H9 (cell line): ENCODE data around the gene CDH13. TPM values are rescaled to one million over a fixed set of nuclear protein-coding genes. Genes with fewer than 3 reads are reported as not detected.

Experiments used
- DNase-seq: peaks from one replicate; pipeline ENCODE4 v3.0.0-alpha.2; 2017
- H2AFZ ChIP-seq: one replicate; pipeline ENCODE4 v1.6.1; 2013; ENCODE audit warnings: mild to moderate bottlenecking, low read length, control low read depth, moderate library complexity
- H2AK5ac ChIP-seq: 2 replicates; pipeline ENCODE4 v1.6.1; 2013; ENCODE audit warnings: low read length, control low read depth, mixed read lengths; ENCODE audit not compliant: insufficient read length
- H2BK120ac ChIP-seq: one replicate; pipeline ENCODE4 v1.6.1; 2013; ENCODE audit warnings: low read depth, mild to moderate bottlenecking, low read length, control low read depth, inconsistent platforms; ENCODE audit not compliant: poor library complexity, severe bottlenecking
- H2BK12ac ChIP-seq: 2 replicates; pipeline ENCODE4 v1.6.1; 2013; ENCODE audit warnings: low read length, control low read depth, mixed read lengths, low read depth; ENCODE audit not compliant: insufficient read length
- H2BK15ac ChIP-seq: 2 replicates; pipeline ENCODE4 v1.6.1; 2013; ENCODE audit warnings: low read depth, low read length, control low read depth
- H2BK20ac ChIP-seq: one replicate; pipeline ENCODE4 v1.6.1; 2013; ENCODE audit warnings: low read depth, mild to moderate bottlenecking, low read length, control low read depth, inconsistent platforms; ENCODE audit not compliant: poor library complexity, severe bottlenecking
- H2BK5ac ChIP-seq: 2 replicates; pipeline ENCODE4 v1.6.1; 2013; ENCODE audit warnings: low read length, control low read depth, mixed read lengths; ENCODE audit not compliant: insufficient read length
- H3K14ac ChIP-seq: 2 replicates; pipeline ENCODE4 v1.6.1; 2013; ENCODE audit warnings: low read length, control low read depth; ENCODE audit not compliant: insufficient read depth
- H3K18ac ChIP-seq: 2 replicates; pipeline ENCODE4 v1.6.1; 2013; ENCODE audit warnings: low read depth, mild to moderate bottlenecking, mixed read lengths, low read length, control low read depth; ENCODE audit not compliant: insufficient read length
- H3K23ac ChIP-seq: 2 replicates; pipeline ENCODE4 v1.6.1; 2013; ENCODE audit warnings: low read length, control low read depth, mixed read lengths, low read depth; ENCODE audit not compliant: insufficient read length
- H3K23me2 ChIP-seq: 2 replicates; pipeline ENCODE4 v1.6.1; 2013; ENCODE audit warnings: low read depth, mild to moderate bottlenecking, mixed read lengths, low read length, control low read depth; ENCODE audit not compliant: insufficient read length, poor library complexity, severe bottlenecking
- H3K27ac ChIP-seq: 2 replicates; pipeline ENCODE4 v1.5.1; 2013; ENCODE audit warnings: low read length, control low read depth, mixed read lengths, low read depth; ENCODE audit not compliant: insufficient read length
- H3K27me3 ChIP-seq: 2 replicates; pipeline ENCODE4 v1.6.1; 2013; ENCODE audit warnings: low read length, control low read depth, inconsistent platforms; ENCODE audit not compliant: insufficient read depth
- H3K4ac ChIP-seq: 2 replicates; pipeline ENCODE4 v1.6.1; 2013; ENCODE audit warnings: low read depth, mild to moderate bottlenecking, control low read depth, inconsistent platforms, low read length, moderate library complexity
- H3K4me1 ChIP-seq: 2 replicates; pipeline ENCODE4 v1.6.1; 2013; ENCODE audit warnings: low read length, control low read depth, inconsistent platforms; ENCODE audit not compliant: insufficient read depth
- H3K4me2 ChIP-seq: 2 replicates; pipeline ENCODE4 v1.6.1; 2013; ENCODE audit warnings: low read length, control low read depth, mixed read lengths; ENCODE audit not compliant: insufficient read length, insufficient read depth
- H3K56ac ChIP-seq: 2 replicates; pipeline ENCODE4 v1.6.1; 2013; ENCODE audit warnings: low read depth, mild to moderate bottlenecking, mixed read lengths, low read length, control low read depth; ENCODE audit not compliant: insufficient read length
- H3K79me1 ChIP-seq: 2 replicates; pipeline ENCODE4 v1.6.1; 2013; ENCODE audit warnings: low read depth, mild to moderate bottlenecking, moderate library complexity, low read length, control low read depth, inconsistent platforms; ENCODE audit not compliant: insufficient read depth, poor library complexity, severe bottlenecking
- H3K79me2 ChIP-seq: 2 replicates; pipeline ENCODE4 v1.6.1; 2013; ENCODE audit warnings: low read length, control low read depth, inconsistent platforms; ENCODE audit not compliant: insufficient read depth
- H3K9ac ChIP-seq: 2 replicates; pipeline ENCODE4 v1.6.1; 2013; ENCODE audit warnings: low read length, control low read depth, mixed read lengths; ENCODE audit not compliant: insufficient read length; ENCODE audit errors: extremely low read depth
- H3K9me3 ChIP-seq: one replicate; pipeline ENCODE4 v1.6.1; 2013; ENCODE audit warnings: low read depth, low read length, inconsistent platforms; ENCODE audit not compliant: control insufficient read depth
- H3T11ph ChIP-seq: one replicate; pipeline ENCODE4 v1.6.1; 2013; ENCODE audit warnings: mild to moderate bottlenecking, low read length, control low read depth, inconsistent platforms
- H4K20me1 ChIP-seq: one replicate; pipeline ENCODE4 v1.6.1; 2013; ENCODE audit not compliant: control insufficient read depth, insufficient read length, insufficient read depth
- H4K5ac ChIP-seq: 2 replicates; pipeline ENCODE4 v1.6.1; 2013; ENCODE audit warnings: low read depth, mild to moderate bottlenecking, mixed read lengths, low read length, control low read depth; ENCODE audit not compliant: insufficient read length
- H4K8ac ChIP-seq: replicated peaks from 2 replicates; pipeline ENCODE4 v1.6.1; 2013; ENCODE audit warnings: low read length, control low read depth, mixed read lengths, low read depth; ENCODE audit not compliant: insufficient read length
- H4K91ac ChIP-seq: 2 replicates; pipeline ENCODE4 v1.6.1; 2013; ENCODE audit warnings: low read depth, mild to moderate bottlenecking, moderate library complexity, mixed read lengths, low read length, control low read depth; ENCODE audit not compliant: insufficient read length
- H3K27ac Mint-ChIP-seq, 3 experiments: 2 replicates in 2 of 3; 3 replicates in 1 of 3; pipeline ENCODE4 v1.8.0; 2020 to 2021; ENCODE audit warnings: mixed read lengths in 3 of 3, mild to moderate bottlenecking in 1 of 3, moderate library complexity in 1 of 3
- H3K27me3 Mint-ChIP-seq: 2 replicates; pipeline ENCODE4 v1.8.0; 2021; ENCODE audit warnings: low read depth, mild to moderate bottlenecking, moderate library complexity, mixed read lengths
- H3K36me3 Mint-ChIP-seq, 3 experiments: 2 replicates in 2 of 3; 3 replicates in 1 of 3; pipeline ENCODE4 v1.8.0; 2020 to 2021; ENCODE audit warnings: low read depth in 3 of 3, mixed read lengths in 3 of 3; ENCODE audit not compliant: insufficient read depth in 1 of 3
- H3K4me1 Mint-ChIP-seq, 2 experiments: 2 replicates each; pipeline ENCODE4 v1.8.0; 2020; ENCODE audit warnings: mixed read lengths in 2 of 2
- H3K4me3 Mint-ChIP-seq, 2 experiments: 2 replicates in 1 of 2; 3 replicates in 1 of 2; pipeline ENCODE4 v1.8.0; 2020 to 2021; ENCODE audit warnings: mild to moderate bottlenecking in 2 of 2, mixed read lengths in 2 of 2, moderate library complexity in 1 of 2
- H3K9me3 Mint-ChIP-seq, 2 experiments: 2 replicates in 1 of 2; 3 replicates in 1 of 2; pipeline ENCODE4 v1.8.0; 2020; ENCODE audit warnings: mild to moderate bottlenecking in 2 of 2, mixed read lengths in 2 of 2, moderate library complexity in 1 of 2
- WGBS: extraction: QIAGEN DNeasy Blood & Tissue Kit; methylation state at CpG from one replicate; pipeline ENCODE4 v1.1.7; 2013; ENCODE audit warnings: missing lambda C conversion rate, low lambda C conversion rate, mixed read lengths; ENCODE audit not compliant: insufficient read length; ENCODE audit errors: extremely low coverage; 5-methylcytosine and 5-hydroxymethylcytosine counted together
- total RNA-seq: library from RNA; stranded (reverse); gene quantifications from 2 replicates; pipeline ENCODE4 v1.2.1, GENCODE V29; 2021
- TF ChIP-seq, protein P1 (sequence below): fragments of 200-600 bp; sonication (generic); conservative IDR thresholded peaks from 3 replicates; pipeline ENCODE4 v1.8.0; 2021; ENCODE audit warnings: antibody characterized with exemption, mild to moderate bottlenecking

Gene CDH13
- total RNA-seq, 1 experiment from 2014 or later, result 1.5 TPM

DNA sequence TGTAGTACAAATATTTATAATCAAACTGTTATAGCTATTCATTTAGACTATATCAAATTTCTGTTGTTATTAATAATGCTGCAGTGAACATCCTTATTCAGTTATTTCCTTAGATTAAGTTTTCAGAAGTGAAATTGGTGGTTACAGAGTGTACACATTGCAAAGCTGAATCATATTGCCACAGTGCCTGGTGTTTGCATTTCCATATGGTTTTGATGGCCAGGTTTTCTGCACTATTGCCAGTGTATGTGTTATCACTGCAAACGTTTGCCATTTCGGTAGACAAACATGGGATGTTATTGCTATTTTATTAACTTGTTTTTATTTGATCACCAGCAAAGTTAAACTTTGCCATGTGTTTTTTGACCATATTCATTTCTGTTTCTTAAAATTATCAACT is 259.4 kb downstream of the CDH13 start:
- no peak overlapping the region for H2BK5ac ChIP-seq
- H2BK15ac ChIP-seq, result no peak overlapping the region
- H3K4ac ChIP-seq, result no peak overlapping the region
- Mint-ChIP-seq H3K27me3 (no peaks in the 10 kb centered on the region), H3K36me3 (no peaks in the 10 kb centered on the region), H3K27ac (no peak overlapping the region), H3K9me3 (no peaks in the 10 kb centered on the region), H3K4me1 (peaks cover 21 to 36% of the 10 kb centered on the region in 2 experiments), H3K4me3 (no peak overlapping the region)
- WGBS, result no CpG with 5 or more reads among the region's 2 CpGs
- H3K18ac ChIP-seq, result no peak overlapping the region
- H4K91ac ChIP-seq, result no peak overlapping the region
- no peak overlapping the region for H3K9ac ChIP-seq
- H3K79me1 ChIP-seq, result no peaks in the 10 kb centered on the region
- H3K4me2 ChIP-seq, result no peak overlapping the region
- no peaks in the 10 kb centered on the region for H3K27me3 ChIP-seq
- H3T11ph ChIP-seq, result no peak overlapping the region
- H3K56ac ChIP-seq, result no peak overlapping the region
- no peak overlapping the region for H3K14ac ChIP-seq
- no peaks in the 10 kb centered on the region for H3K79me2 ChIP-seq
- no peak overlapping the region for H4K8ac ChIP-seq
- no peak overlapping the region for H3K23ac ChIP-seq
- H2AFZ ChIP-seq, result no peak overlapping the region
- H3K27ac ChIP-seq, result no peak overlapping the region
- H4K5ac ChIP-seq, result no peak overlapping the region
- no peak overlapping the region for H2AK5ac ChIP-seq
- peaks cover 6% of the 10 kb centered on the region for H3K4me1 ChIP-seq
- H2BK120ac ChIP-seq, result no peak overlapping the region
- H4K20me1 ChIP-seq, result no peaks in the 10 kb centered on the region
- no peak overlapping the region for H2BK12ac ChIP-seq
- DNase-seq, result no peak
- H3K23me2 ChIP-seq, result no peaks in the 10 kb centered on the region
- H3K9me3 ChIP-seq, result no peaks in the 10 kb centered on the region
- no peak overlapping the region for H2BK20ac ChIP-seq
- TF ChIP-seq, protein P1, sequence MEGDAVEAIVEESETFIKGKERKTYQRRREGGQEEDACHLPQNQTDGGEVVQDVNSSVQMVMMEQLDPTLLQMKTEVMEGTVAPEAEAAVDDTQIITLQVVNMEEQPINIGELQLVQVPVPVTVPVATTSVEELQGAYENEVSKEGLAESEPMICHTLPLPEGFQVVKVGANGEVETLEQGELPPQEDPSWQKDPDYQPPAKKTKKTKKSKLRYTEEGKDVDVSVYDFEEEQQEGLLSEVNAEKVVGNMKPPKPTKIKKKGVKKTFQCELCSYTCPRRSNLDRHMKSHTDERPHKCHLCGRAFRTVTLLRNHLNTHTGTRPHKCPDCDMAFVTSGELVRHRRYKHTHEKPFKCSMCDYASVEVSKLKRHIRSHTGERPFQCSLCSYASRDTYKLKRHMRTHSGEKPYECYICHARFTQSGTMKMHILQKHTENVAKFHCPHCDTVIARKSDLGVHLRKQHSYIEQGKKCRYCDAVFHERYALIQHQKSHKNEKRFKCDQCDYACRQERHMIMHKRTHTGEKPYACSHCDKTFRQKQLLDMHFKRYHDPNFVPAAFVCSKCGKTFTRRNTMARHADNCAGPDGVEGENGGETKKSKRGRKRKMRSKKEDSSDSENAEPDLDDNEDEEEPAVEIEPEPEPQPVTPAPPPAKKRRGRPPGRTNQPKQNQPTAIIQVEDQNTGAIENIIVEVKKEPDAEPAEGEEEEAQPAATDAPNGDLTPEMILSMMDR, result no peak
